Activated CD4-positive, alpha-beta T cell treated with anti-CD3 and anti-CD28 coated beads, Interleukin-2, amount 50 U/mL, for 1 hour (primary cell): Measurements from ENCODE around the gene CDH4.

Experiments used
- DNase-seq: peaks from one replicate; pipeline ENCODE4 v3.0.0-alpha.2; 2020

CDH4 gene

GRCh38 chr20:61621035-61621730, 369.1 kb downstream of the CDH4 start:
- no peak for DNase-seq

GRCh38 chr20:61621852-61622251, 369.8 kb downstream of the CDH4 start:
- DNase-seq = no peak

- no peak for DNase-seq
Observed at GRCh38 chr20:61623451-61623850, 371.4 kb downstream of the CDH4 start.

- DNase-seq = no peak
Observed at GRCh38 chr20:61625246-61625645, 373.2 kb downstream of the CDH4 start.

DNA sequence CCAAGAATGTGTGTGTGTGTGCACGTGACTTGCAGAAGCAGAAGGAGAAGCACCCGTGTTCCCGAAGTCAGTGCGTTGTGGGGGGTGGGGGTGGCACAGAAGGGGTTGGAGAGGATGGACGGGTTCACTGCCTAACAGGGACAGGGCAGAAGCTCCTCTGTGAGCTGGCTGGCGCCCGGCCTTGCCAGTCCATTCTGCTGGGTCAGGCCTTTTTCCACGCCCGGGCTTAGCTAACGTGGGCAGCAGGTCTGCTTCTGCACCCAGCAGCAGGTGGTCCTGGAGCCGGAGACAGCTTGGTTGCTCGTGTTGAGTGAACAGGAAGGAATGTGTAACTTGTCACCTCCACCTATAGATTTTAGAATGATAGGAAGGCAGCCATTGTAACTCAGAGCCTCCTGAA, 374.4 kb downstream of the CDH4 start:
- no peak for DNase-seq

- DNase-seq = no peak
Observed at GRCh38 chr20:61627791-61628415, 375.8 kb downstream of the CDH4 start.

DNA sequence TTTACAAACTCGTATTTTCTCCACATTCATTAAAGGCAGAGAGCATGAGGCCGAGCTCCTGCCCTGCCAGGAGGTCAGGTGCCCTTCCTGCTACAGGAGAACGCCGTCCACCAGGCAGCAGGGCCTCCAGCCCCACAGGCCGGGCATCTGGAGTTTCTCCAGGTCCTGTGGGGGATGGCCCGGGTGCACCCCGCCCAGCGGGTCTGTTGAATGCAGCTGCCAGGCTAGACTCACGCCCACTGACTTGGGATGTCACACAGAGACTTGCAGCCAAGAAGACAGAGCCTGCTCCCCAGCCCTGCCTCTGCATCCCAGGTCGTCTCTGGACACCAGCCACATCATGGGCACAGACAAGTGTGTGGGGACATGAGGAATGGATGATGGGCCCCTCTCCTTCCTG, 376.4 kb downstream of the CDH4 start:
- DNase-seq = no peak

- no peak for DNase-seq
Observed at GRCh38 chr20:61628901-61629601, 377.0 kb downstream of the CDH4 start.

DNA sequence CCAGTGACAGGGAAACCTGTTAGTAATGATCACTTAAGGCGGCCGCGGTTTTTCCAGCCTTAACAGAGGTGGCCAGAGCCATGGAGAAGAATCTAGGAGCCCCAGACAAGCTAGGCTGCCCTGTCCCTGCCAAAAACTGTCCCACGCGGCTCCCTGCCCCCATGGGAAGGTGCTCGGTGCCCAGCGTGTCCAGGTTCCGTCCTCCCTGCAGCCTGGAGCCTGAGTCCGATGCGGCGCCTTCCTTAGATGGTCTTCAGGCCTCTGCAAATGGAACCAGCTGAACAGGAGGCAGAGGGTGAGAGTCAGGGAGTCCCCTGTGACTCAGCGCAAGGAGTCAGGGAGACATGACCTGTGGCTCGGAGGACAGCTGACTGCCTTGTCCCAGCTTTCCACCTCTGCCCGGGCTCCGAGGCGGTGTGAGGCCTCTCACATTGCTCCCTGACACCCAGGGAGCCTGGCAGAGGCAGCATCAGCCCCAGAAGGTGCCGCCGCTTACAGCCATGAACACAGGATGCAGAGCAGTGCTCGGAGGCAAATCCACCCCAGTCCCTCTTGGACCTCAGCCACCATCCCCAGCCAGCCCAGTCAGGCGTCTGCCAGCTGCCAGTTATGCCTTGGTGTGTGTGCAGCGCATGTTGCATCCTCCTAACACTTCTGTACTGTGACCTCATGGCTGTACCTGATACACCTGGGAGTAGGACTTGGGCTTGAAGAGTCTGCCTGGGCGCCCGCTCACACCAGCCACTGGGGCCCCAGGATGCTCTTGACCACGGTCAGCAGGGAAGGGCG, 377.7 kb downstream of the CDH4 start:
- no peak for DNase-seq

DNA sequence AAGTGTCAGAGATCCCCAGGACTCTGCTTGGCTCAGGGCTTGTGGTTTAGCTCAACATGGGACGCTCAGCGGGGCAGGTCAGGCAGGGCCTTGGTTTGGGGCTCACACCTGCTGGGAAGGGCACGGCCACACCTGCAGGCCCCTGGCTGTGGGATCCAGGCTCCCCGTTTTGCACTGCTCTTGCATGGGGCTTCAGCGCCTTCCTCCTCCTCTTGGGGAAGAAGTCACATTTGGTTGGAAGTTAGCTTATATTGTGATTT, 378.3 kb downstream of the CDH4 start:
- DNase-seq = no peak

GRCh38 chr20:61630816-61631215, 378.8 kb downstream of the CDH4 start:
- DNase-seq = no peak

DNA sequence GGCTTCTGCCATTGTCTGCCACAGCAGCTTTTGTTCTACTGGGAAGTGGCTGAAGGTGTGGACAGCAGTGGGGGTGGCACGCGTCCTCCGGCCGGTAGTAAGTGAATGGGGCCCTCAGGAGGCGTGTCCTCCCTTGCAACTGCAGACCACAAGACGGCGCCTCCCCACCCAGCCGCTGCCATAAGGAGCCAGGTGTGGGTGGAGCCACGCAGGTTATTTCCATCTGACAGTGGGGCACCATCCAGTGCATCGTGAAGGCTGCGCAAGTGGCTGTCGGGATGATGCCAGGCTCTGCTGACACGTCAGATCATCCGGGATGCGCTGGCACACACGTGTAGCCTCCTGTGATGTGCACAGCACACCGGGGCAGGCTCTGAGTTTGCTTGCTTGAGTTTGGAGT, 379.7 kb downstream of the CDH4 start:
- DNase-seq = no peak

DNA sequence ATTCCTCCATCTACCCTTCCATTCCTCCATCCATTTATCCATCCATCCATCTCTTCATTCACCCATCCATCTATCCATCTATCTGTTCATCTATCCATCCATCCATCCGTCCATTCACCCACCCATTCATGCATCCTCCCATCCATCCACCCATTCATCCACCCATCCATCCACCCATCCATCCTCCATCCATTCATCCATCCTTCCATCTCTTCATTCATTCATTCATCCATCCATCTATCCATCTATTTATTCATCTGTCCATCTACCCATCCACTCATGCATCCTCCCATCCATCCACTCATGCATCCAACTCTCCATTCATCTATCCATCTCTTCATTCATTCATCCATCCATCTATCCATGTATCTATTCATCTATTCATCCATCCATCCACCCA, 380.9 kb downstream of the CDH4 start:
- DNase-seq = no peak

GRCh38 chr20:61634376-61635145, 382.5 kb downstream of the CDH4 start:
- DNase-seq = no peak

DNA sequence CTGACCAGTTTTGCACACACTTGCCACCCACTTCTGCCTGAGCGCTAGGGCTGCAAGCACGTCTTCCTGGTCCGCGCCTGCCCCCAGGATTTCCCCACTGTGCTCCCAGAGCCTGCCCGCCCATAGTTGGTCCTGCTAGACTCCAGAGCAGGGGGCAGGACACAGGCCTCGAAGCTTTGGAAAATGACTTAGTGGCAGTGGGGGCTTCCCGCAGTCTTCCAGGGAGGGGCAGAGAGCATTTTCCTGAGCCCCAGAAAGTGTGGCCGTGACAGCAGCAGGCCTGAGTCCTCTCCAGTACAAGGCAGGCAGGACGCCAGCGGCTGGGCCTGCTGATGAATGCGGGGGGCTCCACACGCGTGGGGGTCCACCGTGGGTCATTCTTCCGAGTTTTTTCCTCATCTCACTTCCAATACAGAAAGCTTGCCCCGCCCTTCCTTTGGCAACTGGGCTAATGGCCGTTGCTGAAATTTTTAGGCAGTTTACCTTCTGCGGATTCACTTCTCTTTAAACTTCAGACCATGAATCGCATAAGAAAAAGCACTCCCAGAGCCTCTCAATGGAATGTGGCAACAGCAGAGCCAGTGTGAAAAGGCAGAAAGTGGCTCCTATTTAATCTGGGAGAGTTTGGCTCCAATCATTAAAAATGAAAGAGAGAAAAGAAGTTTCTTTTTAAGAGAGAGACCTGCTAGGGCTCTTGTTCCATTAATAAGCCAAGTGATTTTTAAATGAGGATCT, 383.8 kb downstream of the CDH4 start:
- no peak for DNase-seq

- DNase-seq = no peak
Observed at GRCh38 chr20:61636531-61637116, 384.6 kb downstream of the CDH4 start.

GRCh38 chr20:61638802-61639585, 386.9 kb downstream of the CDH4 start:
- no peak for DNase-seq

DNA sequence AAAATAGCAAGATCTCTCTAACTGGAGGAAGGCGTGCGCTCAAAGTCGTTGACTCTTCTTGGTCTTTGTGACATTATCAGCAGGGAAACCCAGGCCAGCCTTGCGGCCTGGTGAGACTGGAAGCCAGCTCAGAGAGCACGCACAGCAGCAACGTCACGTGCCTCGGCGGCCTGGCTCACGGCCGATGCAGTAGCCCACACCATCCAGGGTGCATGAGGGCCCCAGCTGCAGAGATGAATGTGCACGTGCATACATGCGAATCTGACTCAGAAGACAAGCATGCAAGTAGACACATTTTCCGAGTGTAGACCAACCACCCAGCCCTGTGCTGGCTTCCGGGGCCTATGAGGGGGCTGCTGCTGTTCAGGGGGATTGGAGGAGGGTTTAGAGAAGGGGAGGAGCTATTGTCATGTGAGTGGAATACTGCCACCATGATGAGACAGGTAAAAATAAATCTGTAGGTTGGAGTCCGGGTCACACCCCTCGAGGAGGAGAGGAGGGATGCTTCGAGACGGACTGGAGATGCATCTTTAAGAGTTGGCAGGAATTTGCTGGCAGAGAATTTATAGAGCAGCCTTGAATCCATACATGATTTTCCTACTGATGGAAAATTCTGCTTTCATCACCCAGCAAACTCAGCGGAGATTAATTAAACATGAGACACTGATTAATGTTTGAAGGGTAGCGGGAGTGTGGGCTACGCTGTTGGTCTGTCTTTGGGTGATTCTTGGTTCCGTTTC, 388.2 kb downstream of the CDH4 start:
- no peak for DNase-seq

DNA sequence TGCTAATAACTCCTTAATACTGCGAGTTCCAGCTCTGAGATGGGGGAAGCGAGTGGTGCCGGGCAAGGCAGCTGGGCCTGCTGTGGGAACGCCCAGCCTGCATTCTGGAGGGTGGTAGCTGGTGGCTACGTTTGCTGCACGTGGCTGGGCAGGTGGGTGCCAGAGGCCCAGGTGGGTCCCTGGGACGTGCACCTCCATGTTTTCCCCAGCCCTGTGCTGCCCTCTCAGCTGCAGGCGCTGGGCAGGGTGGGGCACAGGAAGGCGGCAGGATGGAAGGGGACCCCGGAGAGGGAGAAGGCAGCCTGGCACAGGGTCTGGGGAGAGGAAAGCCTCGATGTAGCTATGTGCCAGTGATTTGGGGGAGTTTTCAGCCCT, 388.8 kb downstream of the CDH4 start:
- DNase-seq = no peak

- DNase-seq = no peak
Observed at GRCh38 chr20:61643656-61644377, 391.8 kb downstream of the CDH4 start.
